Skin epidermis (tissue), 12 donors: ENCODE data around the gene PFKP.
A peak's percentile ranks its signal among the peaks of the same experiment; 100 is the strongest.

ENCODE experiments used
- H3K27ac ChIP-seq, 21 experiments: fragments of 200-600 bp; sonication (generic) in 11 of 21; one replicate each; pipeline ENCODE4 v1.5.0; 2020; ENCODE audit warnings: mild to moderate bottlenecking in 3 of 21, inconsistent platforms in 2 of 21, moderate library complexity in 2 of 21
- H3K4me3 ChIP-seq, 7 experiments: fragments of 200-600 bp; sonication (generic) in 2 of 7; one replicate each; pipeline ENCODE4 v1.5.0; 2020; ENCODE audit warnings: inconsistent platforms in 2 of 7, mild to moderate bottlenecking in 2 of 7, moderate library complexity in 1 of 7

The PFKP gene

GRCh38 chr10:3108575-3109105 lies 41.3 kb downstream of the PFKP start:
- Histone ChIP-seq H3K27ac (no peak overlapping the region), H3K4me3 (no peak overlapping the region)

GRCh38 chr10:3109196-3109595 lies 41.8 kb downstream of the PFKP start:
- Histone ChIP-seq H3K4me3 (no peak overlapping the region), H3K27ac (no peak overlapping the region)

GRCh38 chr10:3109633-3110032 lies 42.3 kb downstream of the PFKP start:
- Histone ChIP-seq H3K27ac (no peak overlapping the region), H3K4me3 (no peak overlapping the region)

- no peak overlapping the region for H3K27ac ChIP-seq
- no peak overlapping the region for H3K4me3 ChIP-seq
Observed at GRCh38 chr10:3110782-3111620, 43.7 kb downstream of the PFKP start.

GRCh38 chr10:3111621-3112163 lies 44.3 kb downstream of the PFKP start:
- H3K4me3 ChIP-seq: no peak overlapping the region
- no peak overlapping the region for H3K27ac ChIP-seq

- Histone ChIP-seq H3K4me3 (no peak overlapping the region), H3K27ac (no peak overlapping the region)
Observed at GRCh38 chr10:3113343-3113720, 46.0 kb downstream of the PFKP start.

GRCh38 chr10:3115685-3116084 lies 48.3 kb downstream of the PFKP start:
- peak overlapping the region in 1 of 21 experiments; percentile 13 for H3K27ac ChIP-seq
- no peak overlapping the region for H3K4me3 ChIP-seq

- H3K27ac ChIP-seq: no peak overlapping the region
- H3K4me3 ChIP-seq: no peak overlapping the region
Observed at GRCh38 chr10:3116508-3117100, 49.3 kb downstream of the PFKP start.

- H3K4me3 ChIP-seq: no peak overlapping the region
- H3K27ac ChIP-seq: no peak overlapping the region
Observed at GRCh38 chr10:3117486-3117885, 50.1 kb downstream of the PFKP start.

- no peak overlapping the region for H3K4me3 ChIP-seq
- H3K27ac ChIP-seq: no peak overlapping the region
Observed at GRCh38 chr10:3118641-3119091, 51.3 kb downstream of the PFKP start.

GRCh38 chr10:3119796-3120459 lies 52.6 kb downstream of the PFKP start:
- Histone ChIP-seq H3K27ac (no peak overlapping the region), H3K4me3 (no peak overlapping the region)

- Histone ChIP-seq H3K4me3 (no peak overlapping the region), H3K27ac (no peak overlapping the region)
Observed at GRCh38 chr10:3122034-3122433, 54.7 kb downstream of the PFKP start.

GRCh38 chr10:3122486-3123205 lies 55.3 kb downstream of the PFKP start:
- H3K4me3 ChIP-seq: no peak overlapping the region
- H3K27ac ChIP-seq: no peak overlapping the region

- Histone ChIP-seq H3K4me3 (no peak overlapping the region), H3K27ac (no peak overlapping the region)
Observed at GRCh38 chr10:3123571-3124411, 56.4 kb downstream of the PFKP start.

- Histone ChIP-seq H3K27ac (no peak overlapping the region), H3K4me3 (no peak overlapping the region)
Observed at GRCh38 chr10:3124412-3125175, 57.2 kb downstream of the PFKP start.

- Histone ChIP-seq H3K27ac (no peak overlapping the region), H3K4me3 (no peak overlapping the region)
Observed at GRCh38 chr10:3125527-3126170, 58.3 kb downstream of the PFKP start.

GRCh38 chr10:3126249-3126648 lies 58.9 kb downstream of the PFKP start:
- Histone ChIP-seq H3K4me3 (no peak overlapping the region), H3K27ac (no peak overlapping the region)
